Measurements from ENCODE around the gene CCDC80. TPM values are rescaled to one million over a fixed set of nuclear protein-coding genes. Genes with fewer than 3 reads are reported as not detected.
A peak's percentile ranks its signal among the peaks of the same experiment; 100 is the strongest.

The CCDC80 gene
- 10 to 100 TPM in 2 of 3 donors, 1 to 10 TPM in 1; 5.9 to 58.7 (median 53.2) TPM for total RNA-seq
- long read RNA-seq, donor 1, full-length matches to known transcripts, result 11 of 47 reads
- long read RNA-seq, donor 1, partial matches to known transcripts, result 24 of 47 reads
- long read RNA-seq, donor 1, other reads (novel, unspliced or antisense), result 12 of 47 reads
- long read RNA-seq, donor 2, partial matches to known transcripts, result 22 of 24 reads
- long read RNA-seq, donor 2, other reads (novel, unspliced or antisense), result 0 of 24 reads

- intact Hi-C loops (cut with DNase I, micrococcal nuclease), result loop anchor here (5.0 to 10.0 kb wide), 2 partner anchors 171 to 334 kb away; partner anchors contain the start of gene CD200R1 (in 2 of the 2)
- no peaks in the 10 kb centered on the region for H3K4me1 ChIP-seq (ENCODE audit: low read depth)
- peak; percentile 35 for ATAC-seq
- DNase-seq, result no peak
- H3K4me3 ChIP-seq, result no peak within 1 kb of the TSS
- no peaks in the 10 kb centered on the region for H3K36me3 ChIP-seq (ENCODE audit: low read depth)
- H3K9me3 ChIP-seq, result no peaks in the 10 kb centered on the region
- no peak for TF ChIP-seq CTCF (IDR thresholded peaks at IDR 0.05)
Observed at GRCh38 chr3:112640930-112641801, at the start of gene CCDC80. CCDC80 (minus strand) TSS chr3:112641143; CDS start chr3:112639905, 1,238 bp downstream.

GRCh38 chr3:112689989-112690388 lies 49.0 kb upstream of the CCDC80 start:
- Histone ChIP-seq H3K4me3 (no peak overlapping the region), H3K4me1 (ENCODE audit: low read depth) (no peaks in the 10 kb centered on the region), H3K9me3 (no peaks in the 10 kb centered on the region), H3K36me3 (ENCODE audit: low read depth) (no peaks in the 10 kb centered on the region)
- intact Hi-C loops (cut with DNase I, micrococcal nuclease), result no loop called here
- DNase-seq, result no peak
- no peak for ATAC-seq
- TF ChIP-seq CTCF (IDR thresholded peaks at IDR 0.05), result no peak

GRCh38 chr3:112689385-112689784 lies 48.4 kb upstream of the CCDC80 start:
- ATAC-seq, result no peak
- H3K36me3 ChIP-seq (ENCODE audit: low read depth), result no peaks in the 10 kb centered on the region
- intact Hi-C loops (cut with DNase I, micrococcal nuclease), result no loop called here

GRCh38 chr3:112688819-112689218 lies 47.9 kb upstream of the CCDC80 start:
- H3K36me3 ChIP-seq (ENCODE audit: low read depth), result no peaks in the 10 kb centered on the region
- intact Hi-C loops (cut with DNase I, micrococcal nuclease), result no loop called here
- no peak for DNase-seq
- no peak overlapping the region for H3K4me3 ChIP-seq
- peak; percentile 42 for ATAC-seq
- no peaks in the 10 kb centered on the region for H3K9me3 ChIP-seq
- TF ChIP-seq CTCF (IDR thresholded peaks at IDR 0.05), result no peak
- H3K4me1 ChIP-seq (ENCODE audit: low read depth), result no peaks in the 10 kb centered on the region

More at GRCh38 chr3:112689385-112689784, 48.4 kb upstream of the CCDC80 start:
- no peak for TF ChIP-seq CTCF (IDR thresholded peaks at IDR 0.05)
- DNase-seq, result no peak
- Histone ChIP-seq H3K9me3 (no peaks in the 10 kb centered on the region), H3K4me1 (ENCODE audit: low read depth) (no peaks in the 10 kb centered on the region), H3K4me3 (no peak overlapping the region)

GRCh38 chr3:112688085-112688769 lies 47.3 kb upstream of the CCDC80 start:
- DNase-seq (no peak), ATAC-seq (no peak)
- intact Hi-C loops (cut with DNase I, micrococcal nuclease), result no loop called here
- Histone ChIP-seq H3K9me3 (no peaks in the 10 kb centered on the region), H3K36me3 (ENCODE audit: low read depth) (no peaks in the 10 kb centered on the region), H3K4me3 (no peak overlapping the region), H3K4me1 (ENCODE audit: low read depth) (no peaks in the 10 kb centered on the region)
- TF ChIP-seq CTCF (IDR thresholded peaks at IDR 0.05), result no peak
